OCI-LY3 (cell line): ENCODE measurements around the gene TYW1B.
"Not testable (repeated sequence)": the region's sequence is repeated elsewhere in the genome, so short reads cannot be mapped to it uniquely, and the experiment has no call there.

Experiments
- H2AFZ ChIP-seq: fragments of 200-600, 300-600 bp; shearing (Covaris generic); 2 replicates; pipeline ENCODE4 v1.6.0; 2014; ENCODE audit warnings: antibody characterized with exemption, low read depth, low read length
- H3K27ac ChIP-seq: fragments of 200-600, 300-600 bp; sonication (generic); 2 replicates; pipeline ENCODE4 v1.5.1; 2014; ENCODE audit warnings: mild to moderate bottlenecking, low read length, moderate library complexity, mixed read lengths
- H3K27me3 ChIP-seq: fragments of 200-600, 300-600 bp; sonication (generic); 2 replicates; pipeline ENCODE4 v1.6.1; 2014; ENCODE audit warnings: low read depth, low read length, mixed read lengths
- H3K36me3 ChIP-seq: fragments of 200-600, 300-600 bp; sonication (generic); replicated peaks from 2 replicates; pipeline ENCODE3; 2014; ENCODE audit warnings: low read depth, low read length, mixed read lengths
- H3K4me1 ChIP-seq: fragments of 300-600, 200-600 bp; sonication (generic); 2 replicates; pipeline ENCODE4 v1.6.1; 2014; ENCODE audit warnings: low read length, mixed read lengths
- H3K4me2 ChIP-seq: fragments of 200-600, 300-600 bp; sonication (generic); 2 replicates; pipeline ENCODE4 v1.6.1; 2014; ENCODE audit warnings: low read length, mixed read lengths
- H3K4me3 ChIP-seq: fragments of 300-600, 200-600 bp; sonication (generic); 2 replicates; pipeline ENCODE4 v1.5.1; 2014; ENCODE audit warnings: antibody characterized with exemption, mild to moderate bottlenecking, low read length, moderate library complexity
- H3K79me2 ChIP-seq: fragments of 300-600, 200-600 bp; shearing (Covaris generic); 2 replicates; pipeline ENCODE4 v1.6.1; 2014; ENCODE audit warnings: mild to moderate bottlenecking, low read length, mixed read lengths
- H3K9ac ChIP-seq: fragments of 300-600, 200-600 bp; shearing (Covaris generic); 2 replicates; pipeline ENCODE4 v1.6.0; 2014; ENCODE audit warnings: mild to moderate bottlenecking, low read length, moderate library complexity
- H3K9me3 ChIP-seq: fragments of 200-600, 300-600 bp; shearing (Covaris generic); 2 replicates; pipeline ENCODE4 v1.6.1; 2014; ENCODE audit warnings: low read length, mixed read lengths; ENCODE audit not compliant: insufficient read depth
- H4K20me1 ChIP-seq: fragments of 200-600, 300-600 bp; sonication (generic); 2 replicates; pipeline ENCODE4 v1.6.1; 2016; ENCODE audit warnings: low read length, mixed read lengths; ENCODE audit not compliant: insufficient read depth
- TF ChIP-seq, protein P1 (sequence below): fragments of 200-600, 300-600 bp; sonication (generic); IDR thresholded peaks from 2 replicates; pipeline ENCODE4 v1.5.1; 2014; ENCODE audit warnings: antibody characterized with exemption, low read length, low read depth

The TYW1B gene

DNA sequence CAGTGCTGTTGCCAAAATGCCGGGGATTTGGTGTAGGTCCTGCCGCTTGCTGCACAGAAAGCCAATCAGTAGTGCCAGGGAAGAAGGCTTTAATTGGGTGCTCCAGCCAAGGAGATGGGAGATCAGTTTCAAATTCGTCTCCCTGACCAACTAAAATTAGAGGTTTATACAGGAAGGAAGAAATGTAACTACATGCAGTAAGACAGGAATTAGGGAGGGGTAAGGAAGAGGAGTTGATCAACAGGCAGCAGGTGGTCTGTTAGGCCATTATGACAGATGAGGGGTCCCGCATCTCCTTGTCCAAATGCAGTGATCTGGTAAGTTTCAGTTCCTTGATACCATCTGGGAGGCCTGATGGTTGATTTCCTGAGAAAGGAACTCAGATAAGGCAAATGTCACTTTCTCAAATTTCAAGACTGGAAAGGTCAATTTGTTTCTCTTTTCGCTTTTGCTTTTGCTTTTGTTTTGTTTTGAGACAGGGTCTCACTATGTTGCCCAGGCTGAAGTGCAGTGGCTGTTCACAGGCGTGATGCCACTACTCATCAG, 13.0 kb upstream of the TYW1B start:
- H4K20me1 ChIP-seq, H3K4me1 ChIP-seq, H3K4me3 ChIP-seq, H3K9me3 ChIP-seq, H3K9ac ChIP-seq, H3K36me3 ChIP-seq, H3K4me2 ChIP-seq, H3K27ac ChIP-seq, H2AFZ ChIP-seq, H3K79me2 ChIP-seq, H3K27me3 ChIP-seq: not testable (repeated sequence)

GRCh38 chr7:72838315-72838714, 10.3 kb upstream of the TYW1B start:
- H3K27ac ChIP-seq, H3K27me3 ChIP-seq, H3K4me2 ChIP-seq, H3K9me3 ChIP-seq, H2AFZ ChIP-seq, H3K36me3 ChIP-seq, H3K79me2 ChIP-seq, H3K9ac ChIP-seq, H3K4me1 ChIP-seq, H4K20me1 ChIP-seq, H3K4me3 ChIP-seq: not testable (repeated sequence)

DNA sequence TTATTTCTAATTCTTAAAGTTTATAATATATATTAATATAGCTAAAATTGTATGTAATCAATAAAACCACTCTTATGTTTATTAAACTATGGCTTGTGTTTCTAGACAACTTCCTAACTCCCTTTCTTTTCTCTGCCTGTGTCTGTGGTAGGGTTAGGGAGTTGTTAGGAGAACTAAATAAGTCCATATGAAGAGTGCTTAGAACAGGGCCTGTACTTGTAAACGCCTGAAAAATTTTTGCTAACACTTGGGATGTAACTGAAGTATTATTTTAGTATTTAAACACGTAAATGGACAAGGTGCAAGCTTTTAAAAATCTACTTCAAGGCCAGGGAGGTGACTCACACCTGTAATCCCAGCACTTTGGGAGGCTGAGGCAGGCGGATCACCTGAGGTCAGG, 9.3 kb upstream of the TYW1B start:
- H3K9ac ChIP-seq, H3K4me3 ChIP-seq, H3K79me2 ChIP-seq, H3K27me3 ChIP-seq, H3K27ac ChIP-seq, H3K4me1 ChIP-seq, H4K20me1 ChIP-seq, H3K4me2 ChIP-seq, H3K36me3 ChIP-seq, H2AFZ ChIP-seq, H3K9me3 ChIP-seq: not testable (repeated sequence)

GRCh38 chr7:72830567-72830966, 2.6 kb upstream of the TYW1B start:
- H3K27ac ChIP-seq, H2AFZ ChIP-seq, H4K20me1 ChIP-seq, H3K27me3 ChIP-seq, H3K36me3 ChIP-seq, H3K4me1 ChIP-seq, H3K9me3 ChIP-seq: not testable (repeated sequence)
- peaks cover 34% of the 10 kb centered on the region for H3K79me2 ChIP-seq
- peak overlapping the region; percentile 82 for H3K4me3 ChIP-seq
- H3K4me2 ChIP-seq = peak overlapping the region; percentile 78
- H3K9ac ChIP-seq = peak overlapping the region; percentile 76; the same call in 1 of the 2 replicates

DNA sequence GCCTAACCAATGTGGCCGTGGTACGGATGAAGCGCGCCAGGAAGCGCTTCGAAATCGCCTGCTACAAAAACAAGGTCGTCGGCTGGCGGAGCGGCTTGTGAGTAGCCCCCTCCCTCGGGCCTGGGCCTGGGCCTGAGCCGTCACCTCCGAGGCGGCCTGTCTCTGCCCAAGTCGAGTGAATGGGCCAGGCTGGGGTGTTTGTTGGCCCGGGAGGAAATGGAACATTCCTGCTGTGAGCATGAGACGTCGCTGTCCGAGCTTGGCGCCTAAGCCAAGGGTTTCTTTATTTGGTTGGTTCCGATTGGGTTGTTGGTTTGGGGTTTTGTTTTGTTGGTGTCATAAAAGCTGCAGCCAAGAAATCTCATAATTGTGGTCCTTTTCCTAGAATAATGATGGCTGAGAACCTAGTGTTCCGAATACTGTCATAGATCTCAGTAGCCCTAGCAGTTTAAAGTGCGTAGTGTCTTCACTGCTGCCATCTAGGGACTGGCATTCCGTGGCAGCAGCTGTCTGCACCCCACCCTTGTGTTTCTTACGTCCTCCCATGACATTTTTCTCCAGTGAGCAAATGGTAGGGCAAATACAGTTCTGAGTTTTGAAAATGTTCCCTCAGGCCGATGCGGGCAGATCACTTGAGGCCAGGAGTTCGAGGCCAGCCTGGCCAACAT, 1.8 kb upstream of the TYW1B start:
- H3K9me3 ChIP-seq, H3K27me3 ChIP-seq, H3K36me3 ChIP-seq, H3K4me1 ChIP-seq, H4K20me1 ChIP-seq: not testable (repeated sequence)
- Histone ChIP-seq H3K27ac (peak overlapping the region; percentile 70), H3K79me2 (peaks cover 34% of the 10 kb centered on the region), H3K4me3 (peak overlapping the region; percentile 82), H3K9ac (peak overlapping the region; percentile 76), H2AFZ (peak overlapping the region; percentile 66; the same call in 1 of the 2 replicates), H3K4me2 (peak overlapping the region; percentile 78)
- TF ChIP-seq, protein P1, sequence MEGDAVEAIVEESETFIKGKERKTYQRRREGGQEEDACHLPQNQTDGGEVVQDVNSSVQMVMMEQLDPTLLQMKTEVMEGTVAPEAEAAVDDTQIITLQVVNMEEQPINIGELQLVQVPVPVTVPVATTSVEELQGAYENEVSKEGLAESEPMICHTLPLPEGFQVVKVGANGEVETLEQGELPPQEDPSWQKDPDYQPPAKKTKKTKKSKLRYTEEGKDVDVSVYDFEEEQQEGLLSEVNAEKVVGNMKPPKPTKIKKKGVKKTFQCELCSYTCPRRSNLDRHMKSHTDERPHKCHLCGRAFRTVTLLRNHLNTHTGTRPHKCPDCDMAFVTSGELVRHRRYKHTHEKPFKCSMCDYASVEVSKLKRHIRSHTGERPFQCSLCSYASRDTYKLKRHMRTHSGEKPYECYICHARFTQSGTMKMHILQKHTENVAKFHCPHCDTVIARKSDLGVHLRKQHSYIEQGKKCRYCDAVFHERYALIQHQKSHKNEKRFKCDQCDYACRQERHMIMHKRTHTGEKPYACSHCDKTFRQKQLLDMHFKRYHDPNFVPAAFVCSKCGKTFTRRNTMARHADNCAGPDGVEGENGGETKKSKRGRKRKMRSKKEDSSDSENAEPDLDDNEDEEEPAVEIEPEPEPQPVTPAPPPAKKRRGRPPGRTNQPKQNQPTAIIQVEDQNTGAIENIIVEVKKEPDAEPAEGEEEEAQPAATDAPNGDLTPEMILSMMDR = peak; percentile 49

- Histone ChIP-seq H3K4me2 (peak overlapping the region; percentile 78), H3K4me3 (peak overlapping the region; percentile 82), H3K27ac (peak overlapping the region; percentile 70), H3K79me2 (peaks cover 34% of the 10 kb centered on the region), H3K9ac (peak overlapping the region; percentile 76), H2AFZ (peak overlapping the region; percentile 58; the same call in 1 of the 2 replicates)
- H3K27me3 ChIP-seq, H3K36me3 ChIP-seq, H4K20me1 ChIP-seq, H3K9me3 ChIP-seq, H3K4me1 ChIP-seq: not testable (repeated sequence)
These were observed 1.3 kb upstream of the TYW1B start for GRCh38 chr7:72829291-72829686.

DNA sequence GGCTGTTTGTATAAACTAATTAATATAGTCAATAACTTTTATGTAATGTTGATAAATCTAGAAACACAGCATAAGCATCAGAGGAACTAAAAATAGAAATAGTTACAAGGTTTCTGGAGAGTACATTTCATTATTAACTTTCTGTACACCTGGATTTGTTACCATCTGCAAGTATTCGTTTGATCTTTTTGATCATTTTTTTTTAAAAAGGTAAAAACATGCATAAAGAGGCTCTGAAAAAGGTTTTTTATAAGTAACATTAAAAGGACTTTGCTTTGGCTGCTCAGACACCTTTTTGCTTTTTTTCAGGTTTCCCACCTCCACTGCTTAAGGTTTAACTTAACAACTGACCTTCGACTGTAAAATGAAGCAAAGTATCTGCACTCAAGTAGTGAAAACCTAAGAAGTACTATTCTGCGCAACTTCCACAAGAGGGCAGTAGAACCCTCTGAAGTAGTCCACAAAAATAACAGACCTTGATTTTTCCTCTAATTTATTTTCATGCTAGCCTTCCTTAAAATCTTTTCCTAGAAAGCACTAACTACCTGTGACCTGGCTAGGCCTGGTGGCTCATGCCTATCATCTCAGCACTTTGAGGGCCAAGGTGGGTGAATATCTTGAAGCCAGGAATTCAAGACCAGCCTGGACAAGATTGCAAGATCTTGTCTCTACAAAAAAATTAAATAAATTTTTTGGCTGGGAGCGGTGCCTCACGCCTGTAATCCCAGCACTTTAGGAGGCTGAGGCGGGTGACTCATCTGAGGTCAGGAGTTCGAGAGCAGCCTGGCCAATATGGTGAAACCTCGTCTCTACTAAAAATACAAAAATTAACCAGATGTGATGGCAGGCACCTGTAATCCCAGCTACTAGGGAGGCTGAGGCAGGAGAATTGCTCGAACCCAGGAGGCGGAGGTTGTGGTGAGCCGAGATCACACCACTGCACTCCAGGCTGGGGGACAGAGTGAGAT, 4.0 kb downstream of the TYW1B start:
- not testable (repeated sequence) for H4K20me1 ChIP-seq, H3K4me3 ChIP-seq, H3K79me2 ChIP-seq, H3K4me1 ChIP-seq, H3K9me3 ChIP-seq, H3K36me3 ChIP-seq, H2AFZ ChIP-seq, H3K9ac ChIP-seq, H3K4me2 ChIP-seq, H3K27ac ChIP-seq, H3K27me3 ChIP-seq

GRCh38 chr7:72822497-72822896, 5.5 kb downstream of the TYW1B start:
- not testable (repeated sequence) for H3K4me1 ChIP-seq, H3K79me2 ChIP-seq, H4K20me1 ChIP-seq, H2AFZ ChIP-seq, H3K9me3 ChIP-seq, H3K27me3 ChIP-seq, H3K27ac ChIP-seq, H3K4me2 ChIP-seq, H3K9ac ChIP-seq, H3K36me3 ChIP-seq, H3K4me3 ChIP-seq
